HepG2 (cell line): Measurements from ENCODE around the gene MTHFD1L. TPM values are rescaled to one million over a fixed set of nuclear protein-coding genes. Genes with fewer than 3 reads are reported as not detected.

ENCODE experiments used
- ATRX ChIP-seq: sonication (generic); formaldehyde crosslinking; IDR thresholded peaks from 2 replicates; pipeline ENCODE4 v1.4.0; 2020; ENCODE audit warnings: missing genetic modification reagents, borderline replicate concordance
- DZIP1 ChIP-seq: sonication (generic); formaldehyde crosslinking; IDR thresholded peaks from 2 replicates; pipeline ENCODE4 v1.5.0; 2020; ENCODE audit warnings: mild to moderate bottlenecking, missing genetic modification reagents
- KAT7 ChIP-seq: IDR thresholded peaks from 2 replicates; pipeline ENCODE4 v1.6.1; 2018; ENCODE audit warnings: borderline replicate concordance, missing compliant biosample characterization
- RARG ChIP-seq: sonication (generic); formaldehyde crosslinking; IDR thresholded peaks from 2 replicates; pipeline ENCODE4 v1.4.0; 2020; ENCODE audit warnings: low read depth, mild to moderate bottlenecking, missing genetic modification reagents
- SP5 ChIP-seq: IDR thresholded peaks from 2 replicates; pipeline ENCODE4 v1.6.1; 2016; ENCODE audit warnings: low read depth, borderline replicate concordance
- TARDBP ChIP-seq: sonication (generic); formaldehyde crosslinking; IDR thresholded peaks from 2 replicates; pipeline ENCODE4 v1.8.0; 2022; ENCODE audit warnings: mild to moderate bottlenecking, missing genetic modification reagents
- ZBTB49 ChIP-seq: sonication (generic); formaldehyde crosslinking; IDR thresholded peaks from 2 replicates; pipeline ENCODE4 v1.4.0; 2020; ENCODE audit warnings: missing genetic modification reagents, borderline replicate concordance
- ZNF12 ChIP-seq: sonication (generic); formaldehyde crosslinking; IDR thresholded peaks from 2 replicates; pipeline ENCODE4 v1.5.0; 2020; ENCODE audit warnings: missing genetic modification reagents
- ZNF619 ChIP-seq: sonication (generic); formaldehyde crosslinking; IDR thresholded peaks from 2 replicates; pipeline ENCODE4 v1.4.0; 2020; ENCODE audit warnings: mild to moderate bottlenecking, missing genetic modification reagents
- polyA plus RNA-seq, 8 experiments: library from polyadenylated mRNA; depleted of rRNA in 3 of 8; stranded (reverse) in 7 of 8; unstranded in 1 of 8; fragments of >200 nt; fragmentation: Illumina TruSeq in 4 of 8; extraction: Trizol in 4 of 8; gene quantifications; 2 replicates each; pipeline versions ENCODE4 v1.2.1 to v1.2.3, GENCODE V29; 2011 to 2016; ENCODE audit warnings: low read depth in 4 of 8, missing spikeins in 1 of 8, mixed read lengths in 1 of 8; ENCODE audit not compliant: insufficient read depth in 1 of 8
- total RNA-seq, 5 experiments: library from RNA; depleted of rRNA; stranded (reverse); fragments of >200 nt; fragmentation: Illumina TruSeq; extraction: Trizol; gene quantifications; 2 replicates each; pipeline ENCODE4 v1.2.3, GENCODE V29; 2016; ENCODE audit warnings: low read depth in 1 of 5
- TF ChIP-seq, protein P1 (sequence below): sonication (generic); formaldehyde crosslinking; conservative IDR thresholded peaks from 2 replicates; pipeline ENCODE4 v1.4.0; 2020; ENCODE audit warnings: missing genetic modification reagents
- TF ChIP-seq, protein P2 (sequence below): sonication (generic); formaldehyde crosslinking; IDR thresholded peaks from 2 replicates; pipeline ENCODE4 v1.4.0; 2020; ENCODE audit warnings: missing genetic modification reagents, borderline replicate concordance
- TF ChIP-seq, protein P3 (sequence below): sonication (generic); formaldehyde crosslinking; IDR thresholded peaks from 2 replicates; pipeline ENCODE4 v1.4.0; 2020; ENCODE audit warnings: missing genetic modification reagents
- TF ChIP-seq, protein P4 (sequence below): sonication (generic); formaldehyde crosslinking; IDR thresholded peaks from 2 replicates; pipeline ENCODE4 v1.4.0; 2020; ENCODE audit warnings: mild to moderate bottlenecking, low read depth, missing genetic modification reagents

MTHFD1L gene
- total and polyA plus RNA-seq, 2 of the 13 experiments (the other 11 are each of a cell fraction or from before 2014, with no cell fraction given), result 24.0 to 39.6 TPM

DNA sequence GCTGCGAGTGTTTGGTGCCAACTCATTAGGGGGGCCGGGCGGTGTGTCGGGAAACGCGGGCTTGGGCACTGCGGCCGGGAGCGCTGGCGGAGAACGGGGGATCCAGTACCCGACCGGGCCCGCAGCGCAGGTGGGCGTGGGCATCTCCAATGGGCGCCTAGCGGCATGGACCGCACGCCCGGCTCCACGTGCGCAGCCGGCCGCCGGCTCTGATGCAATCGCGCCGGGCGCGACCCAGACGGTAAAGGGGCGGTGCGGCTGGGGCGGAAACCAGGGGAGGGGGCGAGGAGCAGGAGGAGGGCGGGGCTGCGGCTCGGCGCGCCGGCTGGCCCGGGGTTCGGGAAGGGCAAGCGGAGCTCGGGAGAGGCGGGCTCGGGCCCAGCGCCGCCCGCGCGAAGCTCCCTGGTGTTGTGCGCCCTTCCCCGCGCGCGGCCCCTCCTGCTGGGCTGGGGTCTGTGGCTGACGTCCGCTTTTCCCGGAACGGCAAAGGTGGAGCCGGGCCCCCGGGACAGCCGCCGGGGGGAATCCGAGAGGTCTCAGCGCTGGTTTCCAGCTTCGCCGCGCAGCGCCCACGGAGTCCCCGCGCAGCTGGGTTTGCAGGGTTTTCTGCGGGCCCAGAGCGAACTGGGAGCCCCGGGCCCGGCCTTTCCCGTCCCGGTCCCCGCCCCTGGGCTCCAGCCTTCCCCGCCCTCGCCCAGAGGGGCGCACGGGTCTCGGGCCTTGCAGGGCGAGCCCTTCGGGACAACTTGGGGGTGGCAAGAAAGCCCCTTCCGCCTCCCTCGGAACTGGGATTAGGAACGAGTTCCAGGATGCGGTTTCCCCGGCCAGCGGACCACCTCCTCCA, 867 bp downstream of the MTHFD1L start (continued):
- TF ChIP-seq, protein P1, sequence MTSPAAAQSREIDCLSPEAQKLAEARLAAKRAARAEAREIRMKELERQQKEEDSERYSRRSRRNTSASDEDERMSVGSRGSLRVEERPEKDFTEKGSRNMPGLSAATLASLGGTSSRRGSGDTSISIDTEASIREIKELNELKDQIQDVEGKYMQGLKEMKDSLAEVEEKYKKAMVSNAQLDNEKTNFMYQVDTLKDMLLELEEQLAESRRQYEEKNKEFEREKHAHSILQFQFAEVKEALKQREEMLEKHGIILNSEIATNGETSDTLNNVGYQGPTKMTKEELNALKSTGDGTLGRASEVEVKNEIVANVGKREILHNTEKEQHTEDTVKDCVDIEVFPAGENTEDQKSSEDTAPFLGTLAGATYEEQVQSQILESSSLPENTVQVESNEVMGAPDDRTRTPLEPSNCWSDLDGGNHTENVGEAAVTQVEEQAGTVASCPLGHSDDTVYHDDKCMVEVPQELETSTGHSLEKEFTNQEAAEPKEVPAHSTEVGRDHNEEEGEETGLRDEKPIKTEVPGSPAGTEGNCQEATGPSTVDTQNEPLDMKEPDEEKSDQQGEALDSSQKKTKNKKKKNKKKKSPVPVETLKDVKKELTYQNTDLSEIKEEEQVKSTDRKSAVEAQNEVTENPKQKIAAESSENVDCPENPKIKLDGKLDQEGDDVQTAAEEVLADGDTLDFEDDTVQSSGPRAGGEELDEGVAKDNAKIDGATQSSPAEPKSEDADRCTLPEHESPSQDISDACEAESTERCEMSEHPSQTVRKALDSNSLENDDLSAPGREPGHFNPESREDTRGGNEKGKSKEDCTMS, result no peak
- TF ChIP-seq, protein P2, sequence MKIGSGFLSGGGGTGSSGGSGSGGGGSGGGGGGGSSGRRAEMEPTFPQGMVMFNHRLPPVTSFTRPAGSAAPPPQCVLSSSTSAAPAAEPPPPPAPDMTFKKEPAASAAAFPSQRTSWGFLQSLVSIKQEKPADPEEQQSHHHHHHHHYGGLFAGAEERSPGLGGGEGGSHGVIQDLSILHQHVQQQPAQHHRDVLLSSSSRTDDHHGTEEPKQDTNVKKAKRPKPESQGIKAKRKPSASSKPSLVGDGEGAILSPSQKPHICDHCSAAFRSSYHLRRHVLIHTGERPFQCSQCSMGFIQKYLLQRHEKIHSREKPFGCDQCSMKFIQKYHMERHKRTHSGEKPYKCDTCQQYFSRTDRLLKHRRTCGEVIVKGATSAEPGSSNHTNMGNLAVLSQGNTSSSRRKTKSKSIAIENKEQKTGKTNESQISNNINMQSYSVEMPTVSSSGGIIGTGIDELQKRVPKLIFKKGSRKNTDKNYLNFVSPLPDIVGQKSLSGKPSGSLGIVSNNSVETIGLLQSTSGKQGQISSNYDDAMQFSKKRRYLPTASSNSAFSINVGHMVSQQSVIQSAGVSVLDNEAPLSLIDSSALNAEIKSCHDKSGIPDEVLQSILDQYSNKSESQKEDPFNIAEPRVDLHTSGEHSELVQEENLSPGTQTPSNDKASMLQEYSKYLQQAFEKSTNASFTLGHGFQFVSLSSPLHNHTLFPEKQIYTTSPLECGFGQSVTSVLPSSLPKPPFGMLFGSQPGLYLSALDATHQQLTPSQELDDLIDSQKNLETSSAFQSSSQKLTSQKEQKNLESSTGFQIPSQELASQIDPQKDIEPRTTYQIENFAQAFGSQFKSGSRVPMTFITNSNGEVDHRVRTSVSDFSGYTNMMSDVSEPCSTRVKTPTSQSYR (CRISPR knock-in tag), result no peak
- TF ChIP-seq SP5 (CRISPR knock-in tag) (peak; percentile 99), RARG (0 out of 2 replicates have a peak, but pooled peaks have one; percentile 42), KAT7 (CRISPR knock-in tag) (peak; percentile 77; the same call in 1 of the 2 replicates), ATRX (no peak), ZNF619 (CRISPR knock-in tag) (0 out of 2 replicates have a peak, but pooled peaks have one; percentile 45), DZIP1 (peak; percentile 32; the same call in 1 of the 2 replicates), ZBTB49 (CRISPR knock-in tag) (no peak), ZNF12 (no peak; the same call in 1 of the 2 replicates), TARDBP (CRISPR knock-in tag) (peak; percentile 93)
- TF ChIP-seq, protein P3, sequence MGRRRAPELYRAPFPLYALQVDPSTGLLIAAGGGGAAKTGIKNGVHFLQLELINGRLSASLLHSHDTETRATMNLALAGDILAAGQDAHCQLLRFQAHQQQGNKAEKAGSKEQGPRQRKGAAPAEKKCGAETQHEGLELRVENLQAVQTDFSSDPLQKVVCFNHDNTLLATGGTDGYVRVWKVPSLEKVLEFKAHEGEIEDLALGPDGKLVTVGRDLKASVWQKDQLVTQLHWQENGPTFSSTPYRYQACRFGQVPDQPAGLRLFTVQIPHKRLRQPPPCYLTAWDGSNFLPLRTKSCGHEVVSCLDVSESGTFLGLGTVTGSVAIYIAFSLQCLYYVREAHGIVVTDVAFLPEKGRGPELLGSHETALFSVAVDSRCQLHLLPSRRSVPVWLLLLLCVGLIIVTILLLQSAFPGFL (CRISPR knock-in tag), result no peak
- TF ChIP-seq, protein P4, sequence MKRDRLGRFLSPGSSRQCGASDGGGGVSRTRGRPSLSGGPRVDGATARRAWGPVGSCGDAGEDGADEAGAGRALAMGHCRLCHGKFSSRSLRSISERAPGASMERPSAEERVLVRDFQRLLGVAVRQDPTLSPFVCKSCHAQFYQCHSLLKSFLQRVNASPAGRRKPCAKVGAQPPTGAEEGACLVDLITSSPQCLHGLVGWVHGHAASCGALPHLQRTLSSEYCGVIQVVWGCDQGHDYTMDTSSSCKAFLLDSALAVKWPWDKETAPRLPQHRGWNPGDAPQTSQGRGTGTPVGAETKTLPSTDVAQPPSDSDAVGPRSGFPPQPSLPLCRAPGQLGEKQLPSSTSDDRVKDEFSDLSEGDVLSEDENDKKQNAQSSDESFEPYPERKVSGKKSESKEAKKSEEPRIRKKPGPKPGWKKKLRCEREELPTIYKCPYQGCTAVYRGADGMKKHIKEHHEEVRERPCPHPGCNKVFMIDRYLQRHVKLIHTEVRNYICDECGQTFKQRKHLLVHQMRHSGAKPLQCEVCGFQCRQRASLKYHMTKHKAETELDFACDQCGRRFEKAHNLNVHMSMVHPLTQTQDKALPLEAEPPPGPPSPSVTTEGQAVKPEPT (CRISPR knock-in tag), result peak; percentile 82; the same call in 1 of the 2 replicates
